Iris pigment epithelial cell (primary cell): Measurements from ENCODE around the gene RENBP.

ENCODE experiments used
- DNase-seq: peaks from one replicate; pipeline ENCODE4 v3.0.0-alpha.2; 2011; ENCODE audit warnings: low read depth

Gene RENBP

DNA sequence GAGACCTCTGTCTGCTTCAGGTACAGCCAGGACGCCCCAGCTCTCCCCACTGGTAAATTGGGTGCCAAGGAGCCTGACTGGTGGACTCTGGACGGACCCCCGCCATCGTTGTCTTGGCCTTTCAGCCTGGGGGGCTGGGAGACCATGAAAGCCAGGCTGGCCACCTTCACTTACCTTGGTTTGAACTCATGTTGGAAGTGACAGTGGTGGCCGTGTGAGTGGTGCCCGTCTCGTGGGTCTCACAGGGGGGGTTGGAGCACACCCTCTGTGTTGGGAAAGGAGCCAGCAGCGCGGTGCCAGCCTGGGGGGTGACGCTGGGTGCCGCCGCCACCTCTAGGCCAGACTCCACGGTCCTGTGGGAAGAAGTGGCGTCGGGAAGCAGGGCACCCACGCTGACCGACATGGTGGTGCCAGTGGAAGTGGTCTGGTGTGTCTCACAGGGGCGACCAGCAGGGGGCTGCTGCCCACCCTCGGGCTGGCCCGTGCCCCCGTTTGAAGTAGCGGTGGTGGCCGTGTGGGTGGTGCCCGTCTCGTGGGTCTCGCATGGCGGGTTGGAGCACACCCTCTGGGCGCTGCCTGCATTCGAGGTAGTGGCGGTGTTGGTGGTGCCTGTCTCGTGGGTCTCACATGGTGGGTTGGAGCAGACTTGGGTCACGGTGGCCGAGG is 9.6 kb upstream of the RENBP start:
- no peak for DNase-seq

DNA sequence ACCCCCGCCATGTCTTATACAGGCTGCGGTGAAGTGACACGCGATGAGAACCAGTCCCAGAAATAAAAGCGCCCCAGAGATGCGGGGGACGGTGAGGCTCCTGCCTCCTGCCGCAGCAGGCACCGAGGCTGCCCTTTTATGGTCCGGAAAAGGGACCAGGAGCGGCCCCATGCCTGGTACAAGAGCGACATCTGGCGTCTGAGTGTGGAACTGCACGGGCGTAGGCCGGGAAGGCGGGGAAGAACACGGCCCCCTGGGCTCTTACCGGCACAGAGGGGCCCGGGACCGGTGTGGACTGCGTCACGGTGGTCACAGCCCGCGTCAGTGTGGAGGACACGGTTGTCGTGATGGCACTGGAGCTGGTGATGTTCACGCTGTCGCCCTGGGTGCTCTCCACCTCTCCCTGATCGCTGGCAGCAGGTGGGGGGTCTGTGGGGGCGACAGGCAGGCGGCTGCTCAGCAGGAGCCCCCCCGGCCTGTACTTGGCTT is 8.9 kb upstream of the RENBP start:
- DNase-seq: peak; percentile 34

- DNase-seq: no peak
Observed at GRCh38 chrX:153952373-153953026, 8.1 kb upstream of the RENBP start.

GRCh38 chrX:153951683-153952372 is 7.4 kb upstream of the RENBP start:
- no peak for DNase-seq

DNA sequence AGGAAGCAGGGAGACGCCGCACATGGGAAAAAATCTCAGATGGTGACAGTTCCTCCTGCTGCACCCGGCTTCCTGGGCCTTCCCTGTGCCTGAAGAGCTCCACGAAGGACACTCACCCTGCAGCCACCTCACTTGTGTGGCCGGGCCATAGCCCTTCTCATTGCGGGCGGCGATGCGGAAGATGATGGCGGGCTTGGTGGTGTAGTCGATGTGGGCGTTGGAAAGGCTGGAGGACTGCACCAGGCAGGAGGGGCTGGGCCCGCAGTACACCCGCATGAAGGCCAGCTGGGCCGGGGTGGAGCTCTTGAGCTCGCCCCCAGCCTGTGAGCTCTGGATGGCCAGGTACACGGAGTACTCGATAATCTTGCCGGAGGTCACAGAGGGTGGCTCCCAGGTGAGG is 5.7 kb upstream of the RENBP start:
- no peak for DNase-seq

DNA sequence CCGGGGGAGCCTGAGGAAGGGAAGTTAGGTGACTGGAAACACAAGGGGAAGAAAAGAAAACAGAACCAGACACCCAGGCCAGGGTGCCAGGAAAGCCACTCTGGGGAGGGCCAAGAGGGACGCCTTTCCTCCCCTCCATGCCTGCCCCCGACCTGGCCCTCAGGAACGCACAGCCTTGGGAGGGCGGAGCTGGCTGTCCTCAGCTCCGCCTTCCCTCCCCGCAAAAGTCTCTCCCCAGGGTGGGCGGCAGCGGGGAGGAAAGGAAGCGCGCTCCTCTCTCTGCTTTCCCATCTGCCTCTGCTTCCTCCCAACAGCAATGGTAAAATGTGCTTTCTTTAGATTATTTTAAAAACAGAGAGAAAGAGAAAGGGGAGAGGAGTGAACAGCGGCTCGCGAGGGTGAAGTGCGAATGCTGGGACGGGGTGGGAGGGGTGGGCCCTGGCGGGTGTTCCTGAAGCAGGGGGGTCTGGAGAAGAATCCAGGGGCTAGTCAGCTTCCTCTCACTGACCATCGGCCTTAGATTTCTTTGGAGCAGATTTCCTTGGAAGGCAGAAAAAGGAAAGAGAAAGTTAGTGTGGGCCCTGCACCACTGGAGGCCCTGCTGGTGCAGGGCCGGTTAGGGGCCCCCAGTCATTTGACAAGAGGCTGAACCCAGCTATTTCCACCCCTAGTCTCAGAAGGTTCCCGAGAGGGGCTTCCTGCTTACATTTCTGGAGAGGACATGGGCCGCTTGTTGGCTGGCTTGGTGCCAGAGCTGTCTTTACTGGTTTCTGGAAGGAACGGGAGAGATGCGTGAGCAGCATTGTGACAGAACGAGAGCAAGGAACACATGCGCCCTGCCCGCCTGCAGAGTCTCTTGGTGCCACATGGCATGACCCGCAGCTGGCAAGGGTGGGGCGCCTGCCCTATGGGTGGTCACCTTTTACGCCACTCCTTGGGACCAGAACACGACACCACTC is 4.7 kb upstream of the RENBP start:
- no peak for DNase-seq

DNA sequence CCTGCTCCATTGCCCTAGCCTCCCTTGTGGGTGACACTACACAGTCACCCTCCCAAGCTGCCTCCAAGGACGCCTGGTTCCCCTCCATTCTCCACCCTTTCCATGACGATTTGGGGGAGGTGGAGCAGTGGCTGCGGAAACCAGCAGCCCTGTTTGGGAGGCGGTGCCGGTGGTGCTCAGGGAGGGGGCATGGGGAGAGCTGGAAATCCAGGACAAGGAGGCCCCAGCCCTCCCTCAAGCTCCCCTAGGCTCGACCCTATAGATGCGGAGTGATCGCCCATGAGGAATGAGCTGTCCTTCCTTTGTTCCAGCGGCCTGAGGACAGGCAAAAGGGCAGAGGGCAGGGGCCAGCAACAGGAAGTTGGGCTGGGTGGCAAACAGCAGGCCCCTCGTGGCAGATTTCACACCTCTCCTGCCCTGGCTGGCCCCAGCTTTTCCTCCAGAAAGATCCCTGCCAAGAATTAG is 3.6 kb upstream of the RENBP start:
- no peak for DNase-seq

DNA sequence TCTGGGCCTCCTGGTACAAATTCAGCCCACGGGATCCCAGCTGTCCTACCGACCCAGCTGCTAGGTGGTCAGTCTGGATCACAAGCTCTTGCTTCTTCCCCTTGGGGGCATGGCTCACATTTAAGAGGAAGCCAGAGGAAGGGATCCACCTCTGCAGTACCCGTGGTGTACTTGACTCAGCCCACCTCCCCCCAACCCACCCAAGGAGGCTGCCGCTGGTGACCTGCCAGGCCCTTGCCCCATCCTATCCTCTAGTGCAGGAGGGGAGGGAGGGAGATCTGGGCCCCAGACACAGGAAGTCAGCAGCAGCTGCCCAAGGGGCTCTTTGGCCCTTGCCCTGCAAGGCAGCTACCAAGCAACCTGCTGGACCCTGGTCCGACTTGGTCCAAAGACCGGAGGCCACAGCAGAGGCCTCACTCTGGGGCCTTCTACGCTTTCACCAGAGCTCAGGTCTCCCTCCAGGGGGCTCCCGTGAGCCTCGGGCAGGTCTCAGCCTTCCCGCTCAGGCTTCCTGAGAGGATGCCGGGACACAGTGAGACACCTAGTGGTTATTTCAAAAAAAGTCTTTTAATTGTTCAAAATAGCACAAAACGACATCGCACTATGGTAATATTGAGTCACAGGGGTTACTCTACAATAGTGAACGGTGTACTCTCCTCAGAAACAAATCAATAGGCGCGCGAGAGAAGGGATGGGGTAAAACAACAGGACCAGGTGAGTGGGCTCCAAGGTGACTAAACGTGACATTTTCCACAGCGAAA is 2.7 kb upstream of the RENBP start:
- peak; percentile 75 for DNase-seq

DNA sequence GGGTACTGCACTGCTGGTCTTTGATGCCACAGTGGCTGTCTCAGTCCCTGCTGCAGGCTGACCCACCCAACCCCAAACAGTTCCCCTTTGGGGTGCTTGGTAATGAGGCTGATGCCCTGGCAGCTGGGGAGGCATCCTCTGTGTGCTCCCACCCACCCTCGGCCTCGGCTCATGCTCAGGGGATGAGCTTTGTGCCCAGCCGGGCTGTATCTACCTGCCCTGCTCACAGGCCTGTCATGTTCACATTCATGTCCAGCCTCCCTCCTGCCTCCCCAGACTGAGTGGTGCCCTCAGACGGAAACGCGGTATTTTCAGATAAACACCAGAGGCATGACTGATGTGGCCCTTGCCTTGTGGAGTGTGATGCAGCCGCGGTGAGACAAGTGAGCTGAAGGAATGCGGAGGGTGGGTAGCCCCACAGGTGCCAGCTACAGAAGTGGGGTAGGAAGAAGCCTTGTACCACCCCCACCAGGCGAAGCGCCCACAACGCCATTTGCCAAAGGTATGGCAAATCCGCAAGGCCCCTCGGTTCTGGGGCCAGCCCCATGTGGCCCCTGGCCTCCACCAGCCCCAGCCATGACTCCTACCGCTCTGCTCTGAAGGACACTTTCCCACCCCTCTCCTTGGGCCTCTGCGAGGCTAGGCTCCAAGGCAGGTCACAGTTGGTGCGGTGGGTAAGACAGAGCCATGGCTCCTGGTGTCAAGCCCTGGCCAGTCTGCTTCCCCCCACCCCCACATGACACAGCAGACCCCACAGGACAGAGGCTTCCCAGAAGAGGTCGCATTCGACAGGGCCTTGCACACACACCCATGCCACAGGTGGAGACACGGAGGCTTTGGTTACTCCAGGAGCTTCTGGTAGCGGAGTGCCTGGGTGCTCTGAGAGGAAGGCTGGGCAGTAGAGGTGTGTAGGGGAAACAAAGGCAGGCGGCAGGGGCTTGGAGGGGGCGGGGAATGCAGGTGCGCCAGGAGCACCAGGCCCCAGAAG is 1.8 kb upstream of the RENBP start:
- no peak for DNase-seq

- no peak for DNase-seq
Observed at GRCh38 chrX:153944800-153945150, 332 bp upstream of the RENBP start.

DNA sequence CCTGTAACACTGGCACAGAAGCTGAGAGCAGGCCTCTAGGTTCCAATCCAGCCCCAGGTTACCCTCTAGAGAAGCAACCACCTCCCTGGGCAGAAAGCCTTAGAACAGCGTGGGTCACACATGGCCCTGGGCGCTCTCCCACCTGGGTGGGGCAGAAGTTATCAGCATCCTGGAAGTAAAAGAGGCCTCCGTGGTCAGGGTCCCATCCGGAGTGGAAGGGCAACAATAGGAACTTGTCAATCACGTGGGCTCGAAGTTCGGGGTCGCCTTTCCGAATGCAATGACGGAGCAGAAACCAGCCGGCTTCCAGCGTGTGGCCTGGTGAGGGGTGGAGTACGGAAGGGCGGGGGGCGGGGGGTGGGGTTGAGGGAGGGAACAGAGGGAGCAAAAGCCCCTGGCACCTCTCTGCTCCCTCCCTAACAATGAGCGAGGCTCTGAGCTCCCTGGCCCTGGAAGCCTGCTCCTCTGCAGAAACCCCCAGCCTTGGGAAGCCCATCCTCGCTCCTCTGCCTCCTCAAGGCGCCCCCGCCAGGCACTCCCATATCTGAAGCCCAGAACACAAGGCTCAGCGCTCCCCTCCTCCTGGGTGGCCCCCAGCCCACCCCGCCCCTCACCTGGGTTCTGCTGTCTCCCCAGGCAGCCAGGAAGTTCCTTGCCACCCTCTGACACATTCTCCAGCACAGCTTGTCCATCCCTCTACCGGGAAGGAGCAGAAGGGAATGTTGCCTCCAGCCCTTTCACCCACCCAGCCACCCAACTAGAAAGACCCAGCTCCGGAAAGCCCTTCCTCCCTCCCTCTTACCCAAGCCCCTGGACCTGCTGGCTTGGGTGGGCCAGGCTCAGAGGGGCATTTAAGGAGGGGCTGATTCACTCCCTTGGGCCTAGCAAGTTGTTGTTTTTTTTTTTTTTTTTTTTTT is 2.8 kb downstream of the RENBP start:
- no peak for DNase-seq

GRCh38 chrX:153939573-153939972 is 4.9 kb downstream of the RENBP start:
- no peak for DNase-seq

DNA sequence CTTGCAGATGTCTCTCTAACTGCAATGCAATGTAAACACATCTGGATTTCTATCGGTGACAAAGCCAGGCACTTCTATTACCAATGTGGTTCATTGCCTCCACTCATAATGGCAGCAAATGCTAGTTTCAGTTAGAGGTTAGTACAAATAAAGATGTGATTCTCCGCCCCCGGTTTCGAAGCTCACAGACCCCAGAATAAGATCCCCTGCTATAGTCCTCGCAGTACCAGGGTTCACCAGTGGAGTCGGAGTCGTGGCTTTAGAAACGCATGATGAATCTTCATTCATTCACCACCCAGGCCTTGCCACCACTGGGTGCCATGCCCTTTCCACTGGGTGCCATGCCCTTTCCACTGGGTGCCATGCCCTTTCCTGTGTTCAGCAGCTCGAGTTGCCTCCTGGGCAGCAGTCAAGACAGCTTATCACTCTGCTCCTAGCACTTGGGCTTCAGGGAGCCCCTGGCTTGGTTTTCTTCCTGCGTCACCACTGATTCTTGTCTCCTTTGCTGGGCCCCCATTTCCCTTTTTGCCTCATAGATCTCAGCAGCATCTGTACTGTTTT is 6.1 kb downstream of the RENBP start:
- no peak for DNase-seq

DNA sequence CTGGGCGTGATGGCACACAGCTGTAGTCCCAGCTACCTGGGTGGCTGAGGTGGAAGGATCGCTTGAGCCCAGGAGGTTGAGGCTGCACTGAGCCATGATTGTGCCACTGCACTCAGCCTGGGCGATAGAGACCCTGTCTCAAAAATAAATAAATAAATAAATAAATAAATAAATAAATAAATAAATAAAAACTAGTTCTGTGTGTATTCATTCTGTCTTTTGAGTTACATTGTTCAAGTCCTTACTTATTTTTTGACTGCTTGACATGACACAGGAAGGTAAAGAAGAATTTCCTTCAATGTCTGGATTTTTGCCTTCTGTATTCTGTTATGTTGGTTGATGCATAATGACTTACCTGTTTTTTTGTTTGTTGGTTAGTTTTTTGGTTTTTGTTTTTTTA is 7.4 kb downstream of the RENBP start:
- DNase-seq: no peak

DNA sequence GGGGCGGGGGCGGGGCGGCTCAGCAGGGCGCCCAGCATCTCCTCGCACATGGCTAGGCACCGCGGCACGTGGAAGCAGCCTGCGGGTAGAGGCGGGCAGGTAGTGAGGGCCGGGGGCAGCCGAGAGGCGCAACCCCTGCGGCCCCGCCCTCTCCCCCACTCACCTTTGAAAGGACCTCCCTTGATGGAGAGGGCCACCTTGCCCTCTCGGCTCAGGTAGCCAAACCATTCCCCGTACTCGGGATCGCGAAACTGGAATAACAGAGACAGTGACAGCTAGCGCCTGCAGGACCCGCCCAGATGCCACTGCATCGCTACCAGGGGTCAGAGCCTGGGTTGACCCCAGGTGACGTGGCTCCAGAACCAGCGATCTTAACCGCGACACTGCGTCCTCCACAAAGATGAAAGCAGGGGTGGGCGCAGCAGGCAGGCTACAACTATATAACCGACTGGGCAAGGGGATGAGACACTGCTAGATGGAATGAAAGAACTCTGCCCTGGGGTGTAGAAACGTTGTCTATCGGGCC is 9.1 kb downstream of the RENBP start:
- no peak for DNase-seq

DNA sequence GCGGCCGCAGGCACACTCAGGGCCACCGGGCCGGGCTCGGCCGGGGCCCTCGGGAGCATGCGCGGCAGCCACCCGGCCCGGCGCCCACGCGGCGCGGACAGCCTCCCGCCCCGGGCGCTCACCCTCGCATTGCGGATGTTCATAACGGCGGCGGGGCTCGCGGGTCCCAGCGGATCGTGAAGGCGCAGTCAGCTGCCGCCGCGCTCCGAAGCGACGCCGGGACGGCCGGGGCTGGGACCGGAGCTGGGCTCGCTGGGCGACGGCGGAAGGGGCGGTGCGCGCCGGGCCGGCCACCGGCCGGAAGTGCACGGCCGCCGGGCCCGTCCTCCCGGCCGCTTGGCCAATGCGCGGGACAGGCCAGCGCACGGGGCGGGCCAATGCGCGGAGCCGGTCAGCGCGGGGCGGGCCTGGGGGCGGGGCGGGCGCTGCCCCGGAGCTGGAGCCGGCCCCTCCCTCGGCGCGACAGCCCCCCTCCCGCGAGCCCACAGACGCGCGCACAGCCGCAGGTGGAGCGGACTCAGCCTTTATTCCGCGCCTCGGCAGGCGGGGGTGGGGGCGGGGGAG is 9.6 kb downstream of the RENBP start, which contains the start of gene NAA10:
NAA10 (minus strand) TSS at position 276 of the 564 bp plus-strand sequence; CDS start at position 143, 133 bp downstream.
- peak; percentile 73 for DNase-seq

DNA sequence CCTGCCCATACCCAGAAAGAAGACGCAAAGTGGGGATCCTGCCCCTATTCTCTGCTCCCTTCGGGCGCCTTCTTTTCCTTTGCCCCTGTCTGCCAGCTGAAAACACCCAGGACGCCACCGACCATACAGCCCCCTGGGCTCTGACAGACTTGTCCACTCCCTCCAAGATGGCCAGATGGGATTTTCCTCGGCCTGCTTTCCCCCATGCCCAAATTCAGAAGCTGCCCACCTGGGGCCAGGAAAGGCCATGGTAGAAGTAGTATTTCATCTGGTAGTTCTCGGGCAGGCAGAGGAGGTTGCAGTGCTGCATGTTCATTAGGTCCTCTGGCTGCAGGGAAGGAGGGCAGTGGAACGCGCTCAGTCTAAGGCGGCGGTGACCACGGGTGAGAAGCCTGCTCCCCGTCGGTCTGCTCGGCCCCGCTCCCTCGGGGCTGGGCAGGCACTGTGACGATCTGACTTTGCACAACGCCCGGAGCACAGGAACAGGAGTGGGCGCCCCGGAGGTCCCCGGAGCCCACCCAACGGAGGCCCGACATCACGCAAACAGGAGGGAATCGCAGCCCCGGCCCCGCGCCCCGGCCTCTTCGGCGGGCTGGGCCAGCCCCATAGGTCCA is 10.2 kb downstream of the RENBP start:
- DNase-seq: no peak
